H9 (cell line): ENCODE measurements around the gene PRKCG. TPM values are rescaled to one million over a fixed set of nuclear protein-coding genes. Genes with fewer than 3 reads are reported as not detected.
A peak's percentile ranks its signal among the peaks of the same experiment; 100 is the strongest.

Experiments used
- DNase-seq: peaks from one replicate; pipeline ENCODE4 v3.0.0-alpha.2; 2017
- H2AFZ ChIP-seq: one replicate; pipeline ENCODE4 v1.6.1; 2013; ENCODE audit warnings: mild to moderate bottlenecking, low read length, control low read depth, moderate library complexity
- H2AK5ac ChIP-seq: 2 replicates; pipeline ENCODE4 v1.6.1; 2013; ENCODE audit warnings: low read length, control low read depth, mixed read lengths; ENCODE audit not compliant: insufficient read length
- H2BK120ac ChIP-seq: one replicate; pipeline ENCODE4 v1.6.1; 2013; ENCODE audit warnings: low read depth, mild to moderate bottlenecking, low read length, control low read depth, inconsistent platforms; ENCODE audit not compliant: poor library complexity, severe bottlenecking
- H2BK12ac ChIP-seq: 2 replicates; pipeline ENCODE4 v1.6.1; 2013; ENCODE audit warnings: low read length, control low read depth, mixed read lengths, low read depth; ENCODE audit not compliant: insufficient read length
- H2BK15ac ChIP-seq: 2 replicates; pipeline ENCODE4 v1.6.1; 2013; ENCODE audit warnings: low read depth, low read length, control low read depth
- H2BK20ac ChIP-seq: one replicate; pipeline ENCODE4 v1.6.1; 2013; ENCODE audit warnings: low read depth, mild to moderate bottlenecking, low read length, control low read depth, inconsistent platforms; ENCODE audit not compliant: poor library complexity, severe bottlenecking
- H2BK5ac ChIP-seq: 2 replicates; pipeline ENCODE4 v1.6.1; 2013; ENCODE audit warnings: low read length, control low read depth, mixed read lengths; ENCODE audit not compliant: insufficient read length
- H3K14ac ChIP-seq: 2 replicates; pipeline ENCODE4 v1.6.1; 2013; ENCODE audit warnings: low read length, control low read depth; ENCODE audit not compliant: insufficient read depth
- H3K18ac ChIP-seq: 2 replicates; pipeline ENCODE4 v1.6.1; 2013; ENCODE audit warnings: low read depth, mild to moderate bottlenecking, mixed read lengths, low read length, control low read depth; ENCODE audit not compliant: insufficient read length
- H3K23ac ChIP-seq: 2 replicates; pipeline ENCODE4 v1.6.1; 2013; ENCODE audit warnings: low read length, control low read depth, mixed read lengths, low read depth; ENCODE audit not compliant: insufficient read length
- H3K23me2 ChIP-seq: 2 replicates; pipeline ENCODE4 v1.6.1; 2013; ENCODE audit warnings: low read depth, mild to moderate bottlenecking, mixed read lengths, low read length, control low read depth; ENCODE audit not compliant: insufficient read length, poor library complexity, severe bottlenecking
- H3K27ac ChIP-seq: 2 replicates; pipeline ENCODE4 v1.5.1; 2013; ENCODE audit warnings: low read length, control low read depth, mixed read lengths, low read depth; ENCODE audit not compliant: insufficient read length
- H3K27me3 ChIP-seq: 2 replicates; pipeline ENCODE4 v1.6.1; 2013; ENCODE audit warnings: low read length, control low read depth, inconsistent platforms; ENCODE audit not compliant: insufficient read depth
- H3K4ac ChIP-seq: 2 replicates; pipeline ENCODE4 v1.6.1; 2013; ENCODE audit warnings: low read depth, mild to moderate bottlenecking, control low read depth, inconsistent platforms, low read length, moderate library complexity
- H3K4me1 ChIP-seq: 2 replicates; pipeline ENCODE4 v1.6.1; 2013; ENCODE audit warnings: low read length, control low read depth, inconsistent platforms; ENCODE audit not compliant: insufficient read depth
- H3K4me2 ChIP-seq: 2 replicates; pipeline ENCODE4 v1.6.1; 2013; ENCODE audit warnings: low read length, control low read depth, mixed read lengths; ENCODE audit not compliant: insufficient read length, insufficient read depth
- H3K56ac ChIP-seq: 2 replicates; pipeline ENCODE4 v1.6.1; 2013; ENCODE audit warnings: low read depth, mild to moderate bottlenecking, mixed read lengths, low read length, control low read depth; ENCODE audit not compliant: insufficient read length
- H3K79me1 ChIP-seq: 2 replicates; pipeline ENCODE4 v1.6.1; 2013; ENCODE audit warnings: low read depth, mild to moderate bottlenecking, moderate library complexity, low read length, control low read depth, inconsistent platforms; ENCODE audit not compliant: insufficient read depth, poor library complexity, severe bottlenecking
- H3K79me2 ChIP-seq: 2 replicates; pipeline ENCODE4 v1.6.1; 2013; ENCODE audit warnings: low read length, control low read depth, inconsistent platforms; ENCODE audit not compliant: insufficient read depth
- H3K9ac ChIP-seq: 2 replicates; pipeline ENCODE4 v1.6.1; 2013; ENCODE audit warnings: low read length, control low read depth, mixed read lengths; ENCODE audit not compliant: insufficient read length; ENCODE audit errors: extremely low read depth
- H3K9me3 ChIP-seq: one replicate; pipeline ENCODE4 v1.6.1; 2013; ENCODE audit warnings: low read depth, low read length, inconsistent platforms; ENCODE audit not compliant: control insufficient read depth
- H3T11ph ChIP-seq: one replicate; pipeline ENCODE4 v1.6.1; 2013; ENCODE audit warnings: mild to moderate bottlenecking, low read length, control low read depth, inconsistent platforms
- H4K20me1 ChIP-seq: one replicate; pipeline ENCODE4 v1.6.1; 2013; ENCODE audit not compliant: control insufficient read depth, insufficient read length, insufficient read depth
- H4K5ac ChIP-seq: 2 replicates; pipeline ENCODE4 v1.6.1; 2013; ENCODE audit warnings: low read depth, mild to moderate bottlenecking, mixed read lengths, low read length, control low read depth; ENCODE audit not compliant: insufficient read length
- H4K8ac ChIP-seq: replicated peaks from 2 replicates; pipeline ENCODE4 v1.6.1; 2013; ENCODE audit warnings: low read length, control low read depth, mixed read lengths, low read depth; ENCODE audit not compliant: insufficient read length
- H4K91ac ChIP-seq: 2 replicates; pipeline ENCODE4 v1.6.1; 2013; ENCODE audit warnings: low read depth, mild to moderate bottlenecking, moderate library complexity, mixed read lengths, low read length, control low read depth; ENCODE audit not compliant: insufficient read length
- H3K27ac Mint-ChIP-seq, 3 experiments: 2 replicates in 2 of 3; 3 replicates in 1 of 3; pipeline ENCODE4 v1.8.0; 2020 to 2021; ENCODE audit warnings: mixed read lengths in 3 of 3, mild to moderate bottlenecking in 1 of 3, moderate library complexity in 1 of 3
- H3K27me3 Mint-ChIP-seq: 2 replicates; pipeline ENCODE4 v1.8.0; 2021; ENCODE audit warnings: low read depth, mild to moderate bottlenecking, moderate library complexity, mixed read lengths
- H3K36me3 Mint-ChIP-seq, 3 experiments: 2 replicates in 2 of 3; 3 replicates in 1 of 3; pipeline ENCODE4 v1.8.0; 2020 to 2021; ENCODE audit warnings: low read depth in 3 of 3, mixed read lengths in 3 of 3; ENCODE audit not compliant: insufficient read depth in 1 of 3
- H3K4me1 Mint-ChIP-seq, 2 experiments: 2 replicates each; pipeline ENCODE4 v1.8.0; 2020; ENCODE audit warnings: mixed read lengths in 2 of 2
- H3K4me3 Mint-ChIP-seq, 2 experiments: 2 replicates in 1 of 2; 3 replicates in 1 of 2; pipeline ENCODE4 v1.8.0; 2020 to 2021; ENCODE audit warnings: mild to moderate bottlenecking in 2 of 2, mixed read lengths in 2 of 2, moderate library complexity in 1 of 2
- H3K9me3 Mint-ChIP-seq, 2 experiments: 2 replicates in 1 of 2; 3 replicates in 1 of 2; pipeline ENCODE4 v1.8.0; 2020; ENCODE audit warnings: mild to moderate bottlenecking in 2 of 2, mixed read lengths in 2 of 2, moderate library complexity in 1 of 2
- CTCF ChIP-seq: fragments of 200-600 bp; sonication (generic); conservative IDR thresholded peaks from 3 replicates; pipeline ENCODE4 v1.8.0; 2021; ENCODE audit warnings: antibody characterized with exemption, mild to moderate bottlenecking
- WGBS: extraction: QIAGEN DNeasy Blood & Tissue Kit; methylation state at CpG from one replicate; pipeline ENCODE4 v1.1.7; 2013; ENCODE audit warnings: missing lambda C conversion rate, low lambda C conversion rate, mixed read lengths; ENCODE audit not compliant: insufficient read length; ENCODE audit errors: extremely low coverage; 5-methylcytosine and 5-hydroxymethylcytosine counted together
- total RNA-seq: library from RNA; stranded (reverse); gene quantifications from 2 replicates; pipeline ENCODE4 v1.2.1, GENCODE V29; 2021

Gene PRKCG
- total RNA-seq, 1 experiment from 2014 or later = 8.8 TPM

GRCh38 chr19:53864308-53864836, 17.6 kb upstream of the PRKCG start:
- H3K9ac ChIP-seq = no peak overlapping the region
- no peak overlapping the region for H3K14ac ChIP-seq
- H3K79me1 ChIP-seq = no peaks in the 10 kb centered on the region
- WGBS = no CpG with 5 or more reads among the region's 6 CpGs
- peaks cover 0 to 3% (median 0%) of the 10 kb centered on the region in 3 experiments; a peak in 1 of 7 replicates for H3K36me3 Mint-ChIP-seq
- H3K27ac Mint-ChIP-seq = no peak overlapping the region; a peak in 2 of 7 replicates
- no peaks in the 10 kb centered on the region for H3K9me3 Mint-ChIP-seq
- no peak for DNase-seq
- no peak overlapping the region for H3K23ac ChIP-seq
- no peak overlapping the region for H2BK120ac ChIP-seq
- H2BK20ac ChIP-seq = no peak overlapping the region
- peaks cover 12% of the 10 kb centered on the region for H3K27me3 Mint-ChIP-seq
- no peaks in the 10 kb centered on the region for H3K9me3 ChIP-seq
- no peak overlapping the region for H3K4me2 ChIP-seq
- no peak overlapping the region for H3T11ph ChIP-seq
- H3K4me3 Mint-ChIP-seq = peak overlapping the region in 1 of 2 experiments; percentile 46; a peak in 1 of 5 replicates
- peak overlapping the region; percentile 40 for H2BK12ac ChIP-seq
- H4K5ac ChIP-seq = no peak overlapping the region
- no peak overlapping the region for H4K91ac ChIP-seq
- H3K27ac ChIP-seq = no peak overlapping the region
- no peak overlapping the region for H4K8ac ChIP-seq
- no peak overlapping the region for H2AK5ac ChIP-seq
- peaks cover 15 to 20% of the 10 kb centered on the region in 2 experiments for H3K4me1 Mint-ChIP-seq
- peaks cover 15% of the 10 kb centered on the region for H3K23me2 ChIP-seq
- no peaks in the 10 kb centered on the region for H4K20me1 ChIP-seq
- H3K4me1 ChIP-seq = peaks cover 2% of the 10 kb centered on the region; the same call in 1 of the 2 replicates
- no peaks in the 10 kb centered on the region for H3K27me3 ChIP-seq
- H3K79me2 ChIP-seq = no peaks in the 10 kb centered on the region; the same call in 1 of the 2 replicates
- peak overlapping the region; percentile 97 for H2BK15ac ChIP-seq
- H3K4ac ChIP-seq = no peak overlapping the region
- H2BK5ac ChIP-seq = no peak overlapping the region
- TF ChIP-seq CTCF = no peak
- H3K56ac ChIP-seq = no peak overlapping the region
- H2AFZ ChIP-seq = no peak overlapping the region
- peak overlapping the region; percentile 30 for H3K18ac ChIP-seq
